ENCODE measurements around the gene PFDN2. TPM values are rescaled to one million over a fixed set of nuclear protein-coding genes. Genes with fewer than 3 reads are reported as not detected.

PFDN2 gene
- total and polyA plus RNA-seq, 2 donors (not counting 3 experiments of a cell fraction or from before 2014, with no cell fraction given), result 104 to 157 TPM

DNA sequence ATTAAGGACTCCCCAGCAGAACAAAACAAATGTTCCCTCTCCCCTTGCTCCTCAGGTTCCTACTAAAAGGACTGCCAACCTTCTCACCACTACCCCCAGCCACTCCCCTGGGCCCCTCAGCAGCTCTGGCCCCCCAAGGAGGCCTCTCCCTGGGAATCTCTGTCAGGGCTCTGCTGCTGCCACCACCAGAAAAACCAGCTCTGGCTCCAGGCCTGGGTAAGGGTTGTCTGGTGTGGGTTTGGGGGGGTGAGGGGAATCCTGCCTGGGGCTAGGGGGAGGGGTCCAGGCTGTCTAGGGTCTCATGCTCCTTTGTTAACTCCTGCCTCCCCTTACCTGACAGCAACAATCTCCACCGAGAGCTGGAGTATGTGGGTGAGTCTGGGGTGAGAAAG lies 33.2 kb downstream of the PFDN2 start:
- Histone ChIP-seq H3K9ac (replicated peaks; ENCODE audit: extremely low read depth, insufficient read depth, low read length) (no peak overlapping the region), H2AFZ (ENCODE audit: low read depth, low read length) (no peak overlapping the region), H3K4me1 (ENCODE audit: control insufficient read depth, extremely low read depth, insufficient read depth, low read length) (no peaks in the 10 kb centered on the region), H3K4me2 (ENCODE audit: insufficient read depth, low read length) (no peak overlapping the region), H3K9me3 (replicated peaks; ENCODE audit: control insufficient read depth, insufficient read depth, low read length) (no peaks in the 10 kb centered on the region), H3K79me2 (ENCODE audit: control insufficient read depth, insufficient read depth, low read length) (no peaks in the 10 kb centered on the region), H4K20me1 (replicated peaks; ENCODE audit: control insufficient read depth, extremely low read depth, insufficient read depth, low read length) (no peaks in the 10 kb centered on the region), H3K27me3 (ENCODE audit: control insufficient read depth in 2 of 2, insufficient read depth in 2 of 2, low read length in 2 of 2) (no peaks in the 10 kb centered on the region), H3K9me1 (replicated peaks; ENCODE audit: control insufficient read depth, extremely low read depth, insufficient read depth, low read length) (no peaks in the 10 kb centered on the region), H3K36me3 (ENCODE audit: control insufficient read depth in 2 of 2, extremely low read depth in 1 of 2, insufficient read depth in 2 of 2, low read length in 2 of 2) (no peaks in the 10 kb centered on the region), H3K4me3 (replicated peaks in 1 of 3; ENCODE audit: insufficient read depth in 1 of 3, low read depth in 1 of 3, low read length in 3 of 3) (no peak overlapping the region), H3K27ac (ENCODE audit: insufficient read depth, low read depth, low read length) (no peak overlapping the region)
- no TSS peak for BruUV-seq (replicated peaks)
- TF ChIP-seq MYC (IDR thresholded peaks at IDR 0.05; ENCODE audit: low read depth, low read length), result no peak
- no peak for TF ChIP-seq GATA2 (IDR thresholded peaks at IDR 0.05; ENCODE audit: insufficient read depth, insufficient read length, low read depth, low read length)
- TF ChIP-seq EZH2 (IDR thresholded peaks at IDR 0.05; ENCODE audit: borderline replicate concordance, low read depth, low read length, severe bottlenecking), result no peak
- TF ChIP-seq, protein P1, sequence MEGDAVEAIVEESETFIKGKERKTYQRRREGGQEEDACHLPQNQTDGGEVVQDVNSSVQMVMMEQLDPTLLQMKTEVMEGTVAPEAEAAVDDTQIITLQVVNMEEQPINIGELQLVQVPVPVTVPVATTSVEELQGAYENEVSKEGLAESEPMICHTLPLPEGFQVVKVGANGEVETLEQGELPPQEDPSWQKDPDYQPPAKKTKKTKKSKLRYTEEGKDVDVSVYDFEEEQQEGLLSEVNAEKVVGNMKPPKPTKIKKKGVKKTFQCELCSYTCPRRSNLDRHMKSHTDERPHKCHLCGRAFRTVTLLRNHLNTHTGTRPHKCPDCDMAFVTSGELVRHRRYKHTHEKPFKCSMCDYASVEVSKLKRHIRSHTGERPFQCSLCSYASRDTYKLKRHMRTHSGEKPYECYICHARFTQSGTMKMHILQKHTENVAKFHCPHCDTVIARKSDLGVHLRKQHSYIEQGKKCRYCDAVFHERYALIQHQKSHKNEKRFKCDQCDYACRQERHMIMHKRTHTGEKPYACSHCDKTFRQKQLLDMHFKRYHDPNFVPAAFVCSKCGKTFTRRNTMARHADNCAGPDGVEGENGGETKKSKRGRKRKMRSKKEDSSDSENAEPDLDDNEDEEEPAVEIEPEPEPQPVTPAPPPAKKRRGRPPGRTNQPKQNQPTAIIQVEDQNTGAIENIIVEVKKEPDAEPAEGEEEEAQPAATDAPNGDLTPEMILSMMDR (IDR thresholded peaks at IDR 0.05; ENCODE audit: extremely low read depth in 1 of 2, insufficient read depth in 1 of 2, low read depth in 1 of 2, low read length in 2 of 2), result no peak
- no peak for TF ChIP-seq FOS (IDR thresholded peaks at IDR 0.05; ENCODE audit: borderline replicate concordance, insufficient read depth, low read length)
- TF ChIP-seq, protein P2, sequence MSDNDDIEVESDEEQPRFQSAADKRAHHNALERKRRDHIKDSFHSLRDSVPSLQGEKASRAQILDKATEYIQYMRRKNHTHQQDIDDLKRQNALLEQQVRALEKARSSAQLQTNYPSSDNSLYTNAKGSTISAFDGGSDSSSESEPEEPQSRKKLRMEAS (IDR thresholded peaks at IDR 0.05; ENCODE audit: insufficient read depth, insufficient read length), result no peak
- no peak for TF ChIP-seq POLR2A (IDR thresholded peaks at IDR 0.05; ENCODE audit: low read depth, low read length)
- no peak for TF ChIP-seq JUN (IDR thresholded peaks at IDR 0.05; ENCODE audit: borderline replicate concordance, insufficient read depth, insufficient read length, low read depth)
- no peak for TF ChIP-seq POLR2AphosphoS5 (IDR thresholded peaks at IDR 0.05; ENCODE audit: insufficient read depth, low read depth, low read length)
- ChIA-PET POLR2A (no interaction called here), CTCF (interaction anchor here (1.0 to 1.9 kb wide), 3 partner anchors 10 to 87 kb away, joined by 4 to 6 read pairs (median 5); no protein-coding TSS in a partner anchor)
- intact Hi-C loops (cut with micrococcal nuclease), result no loop called here
- FAIRE-seq (no peak), DNase-seq (ENCODE audit: low read depth, low spot score) (no peak)
- dilution Hi-C loops (cut with MboI; ENCODE audit: extremely low pct_ligation_motif_present, low sequenced_read_pairs), result no loop called here
